ENCODE measurements around the gene ATP2B3.

Gene ATP2B3

GRCh38 chrX:153622661-153623309 is 105.3 kb downstream of the ATP2B3 start:
- TF ChIP-seq CTCF (IDR thresholded peaks at IDR 0.05; ENCODE audit: low read depth, low read length): no peak
- H3K4me3 ChIP-seq (replicated peaks in 1 of 2; ENCODE audit: low read depth in 2 of 2, low read length in 2 of 2): no peak overlapping the region
- no peak for DNase-seq (ENCODE audit: low read depth in 2 of 2)

GRCh38 chrX:153623310-153624029 is 106.0 kb downstream of the ATP2B3 start:
- TF ChIP-seq CTCF (IDR thresholded peaks at IDR 0.05; ENCODE audit: low read depth, low read length): no peak
- H3K4me3 ChIP-seq (replicated peaks in 1 of 2; ENCODE audit: low read depth in 2 of 2, low read length in 2 of 2): no peak overlapping the region
- DNase-seq (ENCODE audit: low read depth in 2 of 2): no peak

GRCh38 chrX:153624196-153625091 is 107.0 kb downstream of the ATP2B3 start:
- no peak for DNase-seq (ENCODE audit: low read depth in 2 of 2)
- H3K4me3 ChIP-seq (replicated peaks in 1 of 2; ENCODE audit: low read depth in 2 of 2, low read length in 2 of 2): no peak overlapping the region
- no peak for TF ChIP-seq CTCF (IDR thresholded peaks at IDR 0.05; ENCODE audit: low read depth, low read length)

- H3K4me3 ChIP-seq (replicated peaks in 1 of 2; ENCODE audit: low read depth in 2 of 2, low read length in 2 of 2): no peak overlapping the region
- TF ChIP-seq CTCF (IDR thresholded peaks at IDR 0.05; ENCODE audit: low read depth, low read length): no peak
- DNase-seq (ENCODE audit: low read depth in 2 of 2): no peak
These were observed 108.0 kb downstream of the ATP2B3 start for GRCh38 chrX:153625271-153626024.

GRCh38 chrX:153626025-153626633 is 108.7 kb downstream of the ATP2B3 start:
- TF ChIP-seq CTCF (IDR thresholded peaks at IDR 0.05; ENCODE audit: low read depth, low read length): no peak
- no peak for DNase-seq (ENCODE audit: low read depth in 2 of 2)
- no peak overlapping the region for H3K4me3 ChIP-seq (replicated peaks in 1 of 2; ENCODE audit: low read depth in 2 of 2, low read length in 2 of 2)
